IMR-90 (cell line): ENCODE data around the gene SSH2. TPM values are rescaled to one million over a fixed set of nuclear protein-coding genes. Genes with fewer than 3 reads are reported as not detected.

ENCODE experiments used
- ATAC-seq: fragments of 200-7000 bp; cut with Tn5 transposase; 2 replicates; pipeline ENCODE4 v1.9.1; 2020; ENCODE audit warnings: low read depth, mild to moderate bottlenecking, moderate library complexity
- BruUV-seq: library from RNA; stranded (reverse); fragments of 400-500 nt; replicated peaks from 2 replicates; lab custom pipeline; 2021; lab: Mats Ljungman, UMichigan
- CTCF ChIA-PET: fragments of 300-600 bp; formaldehyde crosslinking; extraction: SDS; loops from one replicate; lab custom pipeline; 2021; ENCODE audit warnings: antibody characterized with exemption; lab: Yijun Ruan, JAX
- POLR2A ChIA-PET: fragments of 300-600 bp; sonication (Branson Sonifier 250); formaldehyde crosslinking; loops from one replicate; lab custom pipeline; 2022; ENCODE audit warnings: antibody characterized with exemption; ENCODE audit not compliant: unreplicated experiment; lab: Charles Lee
- DNase-seq: peaks from one replicate; pipeline ENCODE4 v3.0.0; 2013
- H2AFZ ChIP-seq: replicated peaks from 2 replicates; pipeline ENCODE3; 2013; ENCODE audit warnings: low read length, mild to moderate bottlenecking; ENCODE audit not compliant: poor library complexity
- H2AK5ac ChIP-seq: 2 replicates; pipeline ENCODE4 v1.6.1; 2013; ENCODE audit warnings: low read depth, low read length, inconsistent platforms
- H2AK9ac ChIP-seq: replicated peaks from 2 replicates; pipeline ENCODE3; 2013; ENCODE audit warnings: mild to moderate bottlenecking, low read depth, low read length, moderate library complexity; ENCODE audit not compliant: poor library complexity
- H2BK120ac ChIP-seq: 2 replicates; pipeline ENCODE4 v1.6.1; 2013; ENCODE audit warnings: low read depth, low read length, inconsistent platforms
- H2BK15ac ChIP-seq: 3 replicates; pipeline ENCODE4 v1.6.1; 2013; ENCODE audit warnings: low read depth, low read length, inconsistent platforms
- H2BK20ac ChIP-seq: 2 replicates; pipeline ENCODE4 v1.6.1; 2013; ENCODE audit warnings: low read depth, mild to moderate bottlenecking, inconsistent platforms, low read length, moderate library complexity
- H2BK5ac ChIP-seq: 2 replicates; pipeline ENCODE4 v1.6.1; 2013; ENCODE audit warnings: mild to moderate bottlenecking, low read depth, low read length, inconsistent platforms; ENCODE audit not compliant: poor library complexity, severe bottlenecking
- H3K14ac ChIP-seq: replicated peaks from 2 replicates; pipeline ENCODE4 v1.6.1; 2013; ENCODE audit warnings: low read depth, low read length, inconsistent platforms
- H3K18ac ChIP-seq: 2 replicates; pipeline ENCODE4 v1.6.1; 2013; ENCODE audit warnings: low read depth, low read length, control low read depth
- H3K23ac ChIP-seq: 2 replicates; pipeline ENCODE4 v1.6.1; 2013; ENCODE audit warnings: low read depth, low read length, inconsistent platforms
- H3K27ac ChIP-seq: 2 replicates; pipeline ENCODE4 v1.5.1; 2013; ENCODE audit warnings: mild to moderate bottlenecking, control low read depth, low read length; ENCODE audit not compliant: insufficient read depth
- H3K27me3 ChIP-seq: 2 replicates; pipeline ENCODE4 v1.6.1; 2013; ENCODE audit warnings: low read length; ENCODE audit not compliant: control insufficient read depth, insufficient read depth
- H3K36me3 ChIP-seq: 2 replicates; pipeline ENCODE4 v1.6.1; 2013; ENCODE audit warnings: low read length, mixed read lengths; ENCODE audit not compliant: control insufficient read depth, insufficient read depth
- H3K4ac ChIP-seq: 2 replicates; pipeline ENCODE4 v1.6.1; 2013; ENCODE audit warnings: low read depth, low read length, inconsistent platforms
- H3K4me1 ChIP-seq: 2 replicates; pipeline ENCODE4 v1.6.1; 2013; ENCODE audit warnings: low read length, mixed read lengths; ENCODE audit not compliant: control insufficient read depth, insufficient read depth
- H3K4me2 ChIP-seq: 2 replicates; pipeline ENCODE4 v1.6.1; 2013; ENCODE audit warnings: low read depth, mild to moderate bottlenecking, control low read depth, low read length, moderate library complexity
- H3K4me3 ChIP-seq: 2 replicates; pipeline ENCODE4 v1.5.1; 2013; ENCODE audit warnings: low read depth, mild to moderate bottlenecking, control low read depth, low read length, moderate library complexity; ENCODE audit not compliant: insufficient read depth
- H3K56ac ChIP-seq: 2 replicates; pipeline ENCODE4 v1.6.1; 2013; ENCODE audit warnings: low read length, inconsistent platforms; ENCODE audit not compliant: insufficient read depth; ENCODE audit errors: extremely low read depth
- H3K79me1 ChIP-seq, 2 experiments: 2 replicates each; pipeline ENCODE4 v1.6.1; 2013; ENCODE audit warnings: low read length in 2 of 2, inconsistent platforms in 1 of 2, low read depth in 1 of 2
- H3K9ac ChIP-seq: 2 replicates; pipeline ENCODE4 v1.6.1; 2013; ENCODE audit warnings: low read depth, low read length, control low read depth
- H3K9me1 ChIP-seq: 2 replicates; pipeline ENCODE4 v1.6.1; 2013; ENCODE audit warnings: low read length, inconsistent platforms; ENCODE audit not compliant: insufficient read depth
- H3K9me3 ChIP-seq: 2 replicates; pipeline ENCODE4 v1.6.1; 2013; ENCODE audit warnings: low read length; ENCODE audit not compliant: control insufficient read depth, insufficient read depth
- H4K20me1 ChIP-seq: 2 replicates; pipeline ENCODE4 v1.6.1; 2013; ENCODE audit warnings: low read length, inconsistent platforms; ENCODE audit not compliant: insufficient read depth
- H4K5ac ChIP-seq: 2 replicates; pipeline ENCODE4 v1.6.1; 2013; ENCODE audit warnings: mild to moderate bottlenecking, low read depth, low read length, control low read depth
- H4K8ac ChIP-seq, 2 experiments: 2 replicates each; pipeline ENCODE4 v1.6.1; 2013; ENCODE audit warnings: low read depth in 2 of 2, low read length in 2 of 2, control low read depth in 1 of 2, inconsistent platforms in 1 of 2
- H4K91ac ChIP-seq: 2 replicates; pipeline ENCODE4 v1.6.1; 2013; ENCODE audit warnings: low read depth, low read length, inconsistent platforms; ENCODE audit not compliant: insufficient read depth
- BHLHE40 ChIP-seq: fragments of 150-350 bp; IDR thresholded peaks from 2 replicates; pipeline ENCODE4 v1.6.1; 2016; ENCODE audit warnings: mild to moderate bottlenecking, low read depth, low read length
- MAZ ChIP-seq: IDR thresholded peaks from 2 replicates; pipeline ENCODE4 v1.6.1; 2012; ENCODE audit warnings: low read depth, mild to moderate bottlenecking, low read length, improper control_type of control experiment, moderate library complexity, borderline replicate concordance
- MXI1 ChIP-seq: IDR thresholded peaks from 2 replicates; pipeline ENCODE4 v1.6.1; 2012; ENCODE audit warnings: low read depth, mild to moderate bottlenecking, low read length, moderate library complexity, borderline replicate concordance
- WGBS, 2 experiments: methylation state at CpG; one replicate each; pipeline versions ENCODE4 v1.1.5 to v1.1.7; 2013; ENCODE audit warnings: missing lambda C conversion rate in 2 of 2; ENCODE audit not compliant: insufficient read length in 1 of 2; ENCODE audit errors: extremely low coverage in 2 of 2; 5-methylcytosine and 5-hydroxymethylcytosine counted together
- dilution Hi-C: fragments of 300-500 bp; cut with HindIII; formaldehyde crosslinking; loops from one replicate; pipeline ENCODE4 v1.14.3; 2018; ENCODE audit warnings: low sequenced_read_pairs; ENCODE audit not compliant: unreplicated experiment
- in situ Hi-C: fragments of 300-500 bp; cut with MboI; formaldehyde crosslinking; loops from 3 replicates; pipeline ENCODE4 v1.14.3; 2019; ENCODE audit warnings: low sequenced_read_pairs, inconsistent platforms, mixed read lengths
- intact Hi-C: fragments of 100-400 bp; cut with micrococcal nuclease; formaldehyde crosslinking; loops from 2 replicates; pipeline ENCODE4 v1.10.0; 2022
- polyA plus RNA-seq, 3 experiments: library from polyadenylated mRNA; depleted of rRNA; stranded (reverse); fragments of >200 nt; gene quantifications; 2 replicates each; pipeline ENCODE4 v1.2.3, GENCODE V29; 2012; ENCODE audit warnings: low replicate concordance in 1 of 3
- total RNA-seq: library from RNA; depleted of rRNA; stranded (reverse); fragments of >200 nt; gene quantifications from 2 replicates; pipeline ENCODE4 v1.2.3, GENCODE V29; 2012
- TF ChIP-seq, protein P1 (sequence below): conservative IDR thresholded peaks from 2 replicates; pipeline ENCODE4 v1.5.1; 2012; ENCODE audit warnings: mild to moderate bottlenecking, low read depth, low read length, improper control_type of control experiment

SSH2 gene
- total and polyA plus RNA-seq, 2 of the 4 experiments (the other 2 are of a cell fraction), result 9.3 TPM

DNA sequence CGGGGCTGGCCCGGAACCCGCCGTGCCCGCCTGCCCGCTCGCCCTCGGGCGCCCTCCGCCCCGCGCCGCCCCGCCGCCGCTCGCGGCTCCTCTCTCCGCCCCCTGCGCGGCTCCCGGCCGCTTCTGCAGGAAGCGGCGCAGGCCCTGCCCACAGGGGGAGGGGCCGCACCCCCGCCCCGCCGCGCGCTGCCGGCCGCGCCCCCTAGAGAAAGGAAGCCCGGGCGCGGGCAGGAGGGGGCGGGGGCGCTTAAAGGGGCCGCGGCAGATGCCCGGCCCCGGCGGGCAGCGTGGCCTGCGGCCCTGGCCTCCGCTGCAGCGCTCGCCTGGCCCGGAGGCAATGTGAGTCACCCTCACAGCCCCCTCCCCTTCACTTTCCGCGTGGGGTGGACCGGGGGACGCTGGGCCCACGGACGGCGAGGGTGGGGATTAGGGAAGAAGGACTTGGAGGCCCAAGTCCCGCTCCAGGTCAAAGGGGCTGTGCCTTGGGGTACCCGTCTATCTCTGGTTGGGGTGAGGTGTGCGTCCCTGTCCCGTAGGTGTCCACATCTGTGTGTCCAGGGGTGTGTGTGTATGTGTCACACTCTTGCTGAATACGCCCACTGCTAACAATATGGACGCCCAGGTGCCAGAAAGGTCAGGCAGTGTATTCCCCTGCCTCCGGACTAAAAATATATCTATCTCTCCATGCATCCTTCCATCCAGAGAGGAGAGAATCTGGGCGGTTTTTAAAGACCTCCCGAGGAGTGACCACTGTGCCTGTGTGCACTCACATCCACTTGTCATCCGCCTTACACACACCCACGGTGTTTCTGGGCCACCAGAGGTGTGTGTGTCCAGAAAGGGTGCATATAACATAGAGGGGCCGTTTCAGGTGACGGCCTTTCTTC is 340.3 kb downstream of the SSH2 start, which contains the start of gene GIT1:
Gene GIT1 (minus strand): TSS at position 125 of the 887 bp plus-strand sequence. CDS start 270 bp downstream, outside the sequence.
- H2AFZ ChIP-seq, result peak within 1 kb of the TSS; percentile 97
- peak within 1 kb of the TSS; percentile 77 for H3K14ac ChIP-seq
- intact Hi-C loops (loop anchor here (1.0 kb wide), 1 partner anchor 9 kb away; no protein-coding TSS in a partner anchor), in situ Hi-C loops (no loop called here), dilution Hi-C loops (no loop called here)
- POLR2A ChIA-PET, result no interaction called here
- peak within 1 kb of the TSS; percentile 70; the same call in 1 of the 2 replicates for H3K18ac ChIP-seq
- peak within 1 kb of the TSS; percentile 82 for H2BK5ac ChIP-seq
- TF ChIP-seq MXI1 (peak; percentile 57), MAZ (peak; percentile 96), BHLHE40 (no peak)
- TF ChIP-seq, protein P1, sequence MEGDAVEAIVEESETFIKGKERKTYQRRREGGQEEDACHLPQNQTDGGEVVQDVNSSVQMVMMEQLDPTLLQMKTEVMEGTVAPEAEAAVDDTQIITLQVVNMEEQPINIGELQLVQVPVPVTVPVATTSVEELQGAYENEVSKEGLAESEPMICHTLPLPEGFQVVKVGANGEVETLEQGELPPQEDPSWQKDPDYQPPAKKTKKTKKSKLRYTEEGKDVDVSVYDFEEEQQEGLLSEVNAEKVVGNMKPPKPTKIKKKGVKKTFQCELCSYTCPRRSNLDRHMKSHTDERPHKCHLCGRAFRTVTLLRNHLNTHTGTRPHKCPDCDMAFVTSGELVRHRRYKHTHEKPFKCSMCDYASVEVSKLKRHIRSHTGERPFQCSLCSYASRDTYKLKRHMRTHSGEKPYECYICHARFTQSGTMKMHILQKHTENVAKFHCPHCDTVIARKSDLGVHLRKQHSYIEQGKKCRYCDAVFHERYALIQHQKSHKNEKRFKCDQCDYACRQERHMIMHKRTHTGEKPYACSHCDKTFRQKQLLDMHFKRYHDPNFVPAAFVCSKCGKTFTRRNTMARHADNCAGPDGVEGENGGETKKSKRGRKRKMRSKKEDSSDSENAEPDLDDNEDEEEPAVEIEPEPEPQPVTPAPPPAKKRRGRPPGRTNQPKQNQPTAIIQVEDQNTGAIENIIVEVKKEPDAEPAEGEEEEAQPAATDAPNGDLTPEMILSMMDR, result peak; percentile 19; the same call in 1 of the 2 replicates
- peaks cover 20% of the 10 kb centered on the region for H3K9me1 ChIP-seq
- peak within 1 kb of the TSS; percentile 92 for H3K27ac ChIP-seq
- peak within 1 kb of the TSS; percentile 95 to 97 for H4K8ac ChIP-seq
- H4K20me1 ChIP-seq, result peaks cover 54% of the 10 kb centered on the region
- peak within 1 kb of the TSS; percentile 85 for H3K4me3 ChIP-seq
- H2BK20ac ChIP-seq, result peak within 1 kb of the TSS; percentile 11; the same call in 1 of the 2 replicates
- H4K5ac ChIP-seq, result peak within 1 kb of the TSS; percentile 81
- 4% methylated on average over 16 of the region's 70 CpGs; no CpG with 5 or more reads in 1 of the 2 experiments for WGBS, 2 experiments
- peaks cover 20 to 59% of the 10 kb centered on the region in 2 experiments; a peak in 3 of 4 replicates for H3K79me1 ChIP-seq
- peak within 1 kb of the TSS; percentile 93 for H2AK9ac ChIP-seq
- H3K27me3 ChIP-seq, result peaks cover 2% of the 10 kb centered on the region; the same call in 1 of the 2 replicates
- H3K23ac ChIP-seq, result peak within 1 kb of the TSS; percentile 84
- ATAC-seq (peak; percentile 82), DNase-seq (peak; percentile 78)
- BruUV-seq, result no TSS peak
- H3K9me3 ChIP-seq, result no peaks in the 10 kb centered on the region
- peak within 1 kb of the TSS; percentile 93 for H3K4ac ChIP-seq
- peak within 1 kb of the TSS; percentile 78 for H2BK120ac ChIP-seq
- H3K4me2 ChIP-seq, result peak within 1 kb of the TSS; percentile 92
- no peaks in the 10 kb centered on the region for H3K36me3 ChIP-seq
- peaks cover 43% of the 10 kb centered on the region for H3K4me1 ChIP-seq
- peak within 1 kb of the TSS; percentile 84 for H3K9ac ChIP-seq
- peak within 1 kb of the TSS; percentile 89 for H4K91ac ChIP-seq
- 0 out of 2 replicates have a peak within 1 kb of the TSS, but pooled peaks have one; percentile 25 for H3K56ac ChIP-seq
- H2BK15ac ChIP-seq, result peak within 1 kb of the TSS; percentile 64; the same call in 2 of the 3 replicates
- CTCF ChIA-PET, result no interaction called here
- H2AK5ac ChIP-seq, result peak within 1 kb of the TSS; percentile 90
